ENCODE results near the gene UNC80.

- TF ChIP-seq POLR2A (IDR thresholded peaks at IDR 0.05), result no peak
- TF ChIP-seq CTCF (IDR thresholded peaks at IDR 0.05), result no peak
These were observed at the start of gene UNC80 for GRCh38 chr2:209771474-209772289.

Data from Peyer's patch (tissue), 4 donors.